Myocyte (in vitro differentiated cells): ENCODE data around the gene OR10H2. TPM values are rescaled to one million over a fixed set of nuclear protein-coding genes. Genes with fewer than 3 reads are reported as not detected.
"Not testable (repeated sequence)": the region's sequence is repeated elsewhere in the genome, so short reads cannot be mapped to it uniquely, and the experiment has no call there.

Experiments
- DNase-seq: peaks from one replicate; pipeline ENCODE4 v3.0.0-alpha.2; 2012; ENCODE audit warnings: low read depth
- polyA plus RNA-seq: library from polyadenylated mRNA; unstranded; fragments of >200 nt; gene quantifications from one replicate; pipeline ENCODE4 v1.2.1, GENCODE V29; 2012; ENCODE audit warnings: missing spikeins
- total RNA-seq: library from RNA; depleted of rRNA; stranded (reverse); fragments of >200 nt; gene quantifications from 2 replicates; pipeline ENCODE4 v1.2.3, GENCODE V29; 2014

The OR10H2 gene
- not detected in 2 replicates for total RNA-seq
- not detected for polyA plus RNA-seq

- DNase-seq = no peak
Observed at GRCh38 chr19:15727724-15728123, at the start of gene OR10H2. Gene OR10H2 (plus strand): TSS chr19:15728024. CDS start chr19:15728044, 20 bp downstream.

GRCh38 chr19:15679089-15679488 lies 48.7 kb upstream of the OR10H2 start:
- no peak for DNase-seq

GRCh38 chr19:15679865-15680264 lies 48.0 kb upstream of the OR10H2 start:
- DNase-seq = not testable (repeated sequence)

GRCh38 chr19:15680478-15681322 lies 47.1 kb upstream of the OR10H2 start:
- no peak for DNase-seq

- no peak for DNase-seq
Observed at GRCh38 chr19:15683411-15683810, 44.4 kb upstream of the OR10H2 start.

GRCh38 chr19:15684828-15685227 lies 43.0 kb upstream of the OR10H2 start:
- DNase-seq = no peak

- DNase-seq = no peak
Observed at GRCh38 chr19:15696654-15697194, 31.1 kb upstream of the OR10H2 start.

GRCh38 chr19:15701757-15702533 lies 25.9 kb upstream of the OR10H2 start:
- DNase-seq = no peak

GRCh38 chr19:15702534-15702930 lies 25.3 kb upstream of the OR10H2 start:
- DNase-seq = peak; percentile 38

GRCh38 chr19:15714638-15715037 lies 13.2 kb upstream of the OR10H2 start:
- DNase-seq = no peak

GRCh38 chr19:15715642-15716041 lies 12.2 kb upstream of the OR10H2 start:
- DNase-seq = no peak

- no peak for DNase-seq
Observed at GRCh38 chr19:15717809-15718208, 10.0 kb upstream of the OR10H2 start.

GRCh38 chr19:15721268-15721667 lies 6.6 kb upstream of the OR10H2 start:
- DNase-seq = no peak

GRCh38 chr19:15722956-15723355 lies 4.9 kb upstream of the OR10H2 start:
- DNase-seq = no peak

GRCh38 chr19:15730538-15730937 lies 2.7 kb downstream of the OR10H2 start:
- no peak for DNase-seq

GRCh38 chr19:15732388-15732787 lies 4.6 kb downstream of the OR10H2 start:
- no peak for DNase-seq

GRCh38 chr19:15733895-15734294 lies 6.1 kb downstream of the OR10H2 start:
- no peak for DNase-seq

GRCh38 chr19:15737722-15738121 lies 9.9 kb downstream of the OR10H2 start, which contains the start of gene OR10H3:
Gene OR10H3 (plus strand): TSS chr19:15737985. CDS start chr19:15741393, 3,408 bp downstream.
- DNase-seq = no peak

GRCh38 chr19:15740785-15741184 lies 13.0 kb downstream of the OR10H2 start:
- no peak for DNase-seq

- DNase-seq = no peak
Observed at GRCh38 chr19:15748239-15748638, 20.4 kb downstream of the OR10H2 start.

- no peak for DNase-seq
Observed at GRCh38 chr19:15758379-15758778, 30.6 kb downstream of the OR10H2 start.
